ENCODE measurements around the gene PLCL1. TPM values are rescaled to one million over a fixed set of nuclear protein-coding genes. Genes with fewer than 3 reads are reported as not detected.

The PLCL1 gene
- total RNA-seq, 1 experiment from 2014 or later = 0.07 TPM

GRCh38 chr2:197871780-197872456 is 67.5 kb downstream of the PLCL1 start:
- H3K36me3 Mint-ChIP-seq = no peaks in the 10 kb centered on the region
- H3K27me3 Mint-ChIP-seq (ENCODE audit: low read depth) = no peaks in the 10 kb centered on the region
- no peak for TF ChIP-seq ZNF425 (CRISPR knock-in tag; conservative IDR thresholded peaks at IDR 0.05)
- no peak for TF ChIP-seq MYBL2 (CRISPR knock-in tag; IDR thresholded peaks at IDR 0.05)
- TF ChIP-seq NR3C1 (CRISPR knock-in tag; conservative IDR thresholded peaks at IDR 0.05; ENCODE audit: low read depth) = no peak
- TF ChIP-seq ELF4 (CRISPR knock-in tag; IDR thresholded peaks at IDR 0.05; ENCODE audit: low read depth) = no peak
- TF ChIP-seq FOXP4 (CRISPR knock-in tag; IDR thresholded peaks at IDR 0.05) = no peak
- no peak for TF ChIP-seq ZNF396 (CRISPR knock-in tag; IDR thresholded peaks at IDR 0.05; ENCODE audit: borderline replicate concordance)
- TF ChIP-seq FOXP1 (CRISPR knock-in tag; IDR thresholded peaks at IDR 0.05; ENCODE audit: borderline replicate concordance) = no peak
- TF ChIP-seq ZNF121 (CRISPR knock-in tag; IDR thresholded peaks at IDR 0.05) = no peak
- TF ChIP-seq RORB (CRISPR knock-in tag; IDR thresholded peaks at IDR 0.05) = no peak
- TF ChIP-seq E2F4 (CRISPR knock-in tag; IDR thresholded peaks at IDR 0.05; ENCODE audit: borderline replicate concordance, low read depth) = no peak
- TF ChIP-seq ZNF138 (CRISPR knock-in tag; conservative IDR thresholded peaks at IDR 0.05) = no peak
- TF ChIP-seq SOX15 (CRISPR knock-in tag; IDR thresholded peaks at IDR 0.05) = no peak
- TF ChIP-seq ZNF263 (CRISPR knock-in tag; IDR thresholded peaks at IDR 0.05; ENCODE audit: low read depth) = no peak
- TF ChIP-seq RELA (CRISPR knock-in tag; IDR thresholded peaks at IDR 0.05; ENCODE audit: borderline replicate concordance) = no peak
- TF ChIP-seq CBFB (CRISPR knock-in tag; IDR thresholded peaks at IDR 0.05; ENCODE audit: low read depth) = no peak
- TF ChIP-seq SMAD3 (CRISPR knock-in tag; IDR thresholded peaks at IDR 0.05; ENCODE audit: borderline replicate concordance) = no peak
- no peak for TF ChIP-seq ZNF232 (CRISPR knock-in tag; IDR thresholded peaks at IDR 0.05)
- no peak for TF ChIP-seq GRHL2 (CRISPR knock-in tag; IDR thresholded peaks at IDR 0.05; ENCODE audit: insufficient replicate concordance, severe bottlenecking)
- TF ChIP-seq TEAD1 (CRISPR knock-in tag; IDR thresholded peaks at IDR 0.05) = no peak
- DNase-seq (ENCODE audit: low spot score) = no peak
- ChIA-PET CTCF (no interaction called here), POLR2A (no interaction called here)
- H3K27ac Mint-ChIP-seq = no peak overlapping the region
- no peak; the same call in 1 of the 2 replicates for ATAC-seq
- H3K4me3 Mint-ChIP-seq = no peak overlapping the region
- H3K4me1 Mint-ChIP-seq = peaks cover 18% of the 10 kb centered on the region
- H3K9me3 Mint-ChIP-seq = no peaks in the 10 kb centered on the region

- ChIA-PET CTCF (interaction anchor here (1.0 kb wide), 1 partner anchor 22 kb away, joined by 4 read pairs; no protein-coding TSS in a partner anchor), POLR2A (no interaction called here)
- H3K9me3 Mint-ChIP-seq = no peaks in the 10 kb centered on the region
- no peaks in the 10 kb centered on the region for H3K27me3 Mint-ChIP-seq (ENCODE audit: low read depth)
- DNase-seq (ENCODE audit: low spot score) (peak; percentile 19), ATAC-seq (peak; percentile 91)
- H3K4me1 Mint-ChIP-seq = peaks cover 12% of the 10 kb centered on the region
- H3K4me3 Mint-ChIP-seq = no peak overlapping the region
- no peaks in the 10 kb centered on the region for H3K36me3 Mint-ChIP-seq
- no peak for TF ChIP-seq JAZF1 (CRISPR knock-in tag; IDR thresholded peaks at IDR 0.05)
- peak; percentile 40; the same call in 1 of the 2 replicates for TF ChIP-seq ZNF423 (CRISPR knock-in tag; IDR thresholded peaks at IDR 0.05)
- no peak overlapping the region for H3K27ac Mint-ChIP-seq
These were observed 68.9 kb downstream of the PLCL1 start for GRCh38 chr2:197873293-197873701.

All from WTC11 (cell line).